Osteocyte (in vitro differentiated cells): Measurements from ENCODE around the gene LMLN. TPM values are rescaled to one million over a fixed set of nuclear protein-coding genes. Genes with fewer than 3 reads are reported as not detected.
A peak's percentile ranks its signal among the peaks of the same experiment; 100 is the strongest.
"Not testable (repeated sequence)": the region's sequence is repeated elsewhere in the genome, so short reads cannot be mapped to it uniquely, and the experiment has no call there.

ENCODE experiments used
- DNase-seq: peaks from one replicate; pipeline ENCODE4 v3.0.0; 2021; ENCODE audit warnings: mixed read lengths; ENCODE audit not compliant: unreplicated experiment; ENCODE audit errors: extremely low spot score
- H3K27ac Mint-ChIP-seq: one replicate; pipeline ENCODE4 v1.8.0; 2021; ENCODE audit warnings: mild to moderate bottlenecking, mixed read lengths; ENCODE audit not compliant: unreplicated experiment
- H3K27me3 Mint-ChIP-seq: one replicate; pipeline ENCODE4 v1.8.0; 2021; ENCODE audit warnings: mixed read lengths; ENCODE audit not compliant: unreplicated experiment
- H3K36me3 Mint-ChIP-seq: one replicate; pipeline ENCODE4 v1.8.0; 2021; ENCODE audit warnings: mixed read lengths; ENCODE audit not compliant: unreplicated experiment
- H3K4me1 Mint-ChIP-seq: one replicate; pipeline ENCODE4 v1.8.0; 2021; ENCODE audit warnings: mixed read lengths; ENCODE audit not compliant: unreplicated experiment
- H3K4me3 Mint-ChIP-seq: one replicate; pipeline ENCODE4 v1.8.0; 2021; ENCODE audit warnings: mild to moderate bottlenecking, moderate library complexity, mixed read lengths; ENCODE audit not compliant: unreplicated experiment
- H3K9me3 Mint-ChIP-seq: one replicate; pipeline ENCODE4 v1.8.0; 2021; ENCODE audit warnings: mixed read lengths; ENCODE audit not compliant: unreplicated experiment
- CTCF ChIP-seq: fragments of 200-600 bp; sonication (generic); IDR thresholded peaks from 2 replicates; pipeline ENCODE4 v1.5.0; 2021; ENCODE audit warnings: antibody characterized with exemption, mild to moderate bottlenecking, moderate library complexity
- long read RNA-seq: library from polyadenylated mRNA; unstranded; transcript quantifications from one replicate; pipeline ENCODE4 v2.0.0, GENCODE V29; 2021
- total RNA-seq: library from RNA; stranded (reverse); gene quantifications from 2 replicates; pipeline ENCODE4 v1.2.1, GENCODE V29; 2021

The LMLN gene, protein sequence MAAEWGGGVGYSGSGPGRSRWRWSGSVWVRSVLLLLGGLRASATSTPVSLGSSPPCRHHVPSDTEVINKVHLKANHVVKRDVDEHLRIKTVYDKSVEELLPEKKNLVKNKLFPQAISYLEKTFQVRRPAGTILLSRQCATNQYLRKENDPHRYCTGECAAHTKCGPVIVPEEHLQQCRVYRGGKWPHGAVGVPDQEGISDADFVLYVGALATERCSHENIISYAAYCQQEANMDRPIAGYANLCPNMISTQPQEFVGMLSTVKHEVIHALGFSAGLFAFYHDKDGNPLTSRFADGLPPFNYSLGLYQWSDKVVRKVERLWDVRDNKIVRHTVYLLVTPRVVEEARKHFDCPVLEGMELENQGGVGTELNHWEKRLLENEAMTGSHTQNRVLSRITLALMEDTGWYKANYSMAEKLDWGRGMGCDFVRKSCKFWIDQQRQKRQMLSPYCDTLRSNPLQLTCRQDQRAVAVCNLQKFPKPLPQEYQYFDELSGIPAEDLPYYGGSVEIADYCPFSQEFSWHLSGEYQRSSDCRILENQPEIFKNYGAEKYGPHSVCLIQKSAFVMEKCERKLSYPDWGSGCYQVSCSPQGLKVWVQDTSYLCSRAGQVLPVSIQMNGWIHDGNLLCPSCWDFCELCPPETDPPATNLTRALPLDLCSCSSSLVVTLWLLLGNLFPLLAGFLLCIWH
- 5.7 and 7.7 TPM in 2 replicates for total RNA-seq
- long read RNA-seq, full-length matches to known transcripts: 24 of 40 reads
- long read RNA-seq, partial matches to known transcripts: 6 of 40 reads
- long read RNA-seq, other reads (novel, unspliced or antisense): 10 of 40 reads

DNA sequence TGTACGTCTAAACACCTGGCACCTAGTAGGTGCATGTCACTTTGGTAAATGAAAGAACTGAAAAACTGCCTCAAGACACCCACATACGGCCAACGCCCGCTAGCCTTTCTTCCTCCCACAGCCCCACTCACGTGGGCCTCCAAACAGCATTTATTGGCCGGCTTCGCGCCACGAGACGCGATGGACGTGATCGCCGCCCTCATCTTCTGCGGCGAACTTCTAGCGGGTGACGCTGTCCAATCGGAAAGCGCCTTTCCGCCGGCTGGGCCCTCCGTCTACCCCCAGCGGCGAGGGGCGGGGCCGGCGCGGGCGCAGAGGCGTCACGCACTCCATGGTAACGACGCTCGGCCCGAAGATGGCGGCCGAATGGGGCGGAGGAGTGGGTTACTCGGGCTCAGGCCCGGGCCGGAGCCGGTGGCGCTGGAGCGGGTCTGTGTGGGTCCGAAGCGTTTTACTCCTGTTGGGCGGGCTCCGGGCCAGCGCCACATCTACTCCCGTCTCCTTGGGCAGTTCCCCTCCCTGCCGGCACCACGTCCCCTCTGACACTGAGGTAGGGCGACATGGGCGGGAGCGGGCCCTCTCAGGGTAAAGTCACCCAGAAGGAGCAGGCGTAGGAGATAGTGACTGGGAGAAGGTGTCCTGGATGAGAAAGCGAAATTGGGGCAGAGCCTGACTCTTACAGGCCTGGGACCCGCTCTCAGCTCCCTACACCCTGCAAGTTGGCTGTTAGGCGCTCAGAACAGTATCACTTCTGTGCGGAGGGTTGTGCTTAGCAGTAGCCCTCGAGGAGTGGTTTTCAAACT lies at the start of gene LMLN:
Gene LMLN, plus strand, starts transcription at position 327 of the 803 bp plus-strand sequence. Its CDS starts 29 bp downstream, at position 356.
- H3K27ac Mint-ChIP-seq: peak within 1 kb of the TSS; percentile 89
- H3K4me3 Mint-ChIP-seq: peak within 1 kb of the TSS; percentile 89
- no peak for TF ChIP-seq CTCF
- peaks cover 36% of the 10 kb centered on the region for H3K4me1 Mint-ChIP-seq
- DNase-seq: peak; percentile 98
- H3K9me3 Mint-ChIP-seq: no peaks in the 10 kb centered on the region
- no peaks in the 10 kb centered on the region for H3K27me3 Mint-ChIP-seq
- peaks cover 16% of the 10 kb centered on the region for H3K36me3 Mint-ChIP-seq

DNA sequence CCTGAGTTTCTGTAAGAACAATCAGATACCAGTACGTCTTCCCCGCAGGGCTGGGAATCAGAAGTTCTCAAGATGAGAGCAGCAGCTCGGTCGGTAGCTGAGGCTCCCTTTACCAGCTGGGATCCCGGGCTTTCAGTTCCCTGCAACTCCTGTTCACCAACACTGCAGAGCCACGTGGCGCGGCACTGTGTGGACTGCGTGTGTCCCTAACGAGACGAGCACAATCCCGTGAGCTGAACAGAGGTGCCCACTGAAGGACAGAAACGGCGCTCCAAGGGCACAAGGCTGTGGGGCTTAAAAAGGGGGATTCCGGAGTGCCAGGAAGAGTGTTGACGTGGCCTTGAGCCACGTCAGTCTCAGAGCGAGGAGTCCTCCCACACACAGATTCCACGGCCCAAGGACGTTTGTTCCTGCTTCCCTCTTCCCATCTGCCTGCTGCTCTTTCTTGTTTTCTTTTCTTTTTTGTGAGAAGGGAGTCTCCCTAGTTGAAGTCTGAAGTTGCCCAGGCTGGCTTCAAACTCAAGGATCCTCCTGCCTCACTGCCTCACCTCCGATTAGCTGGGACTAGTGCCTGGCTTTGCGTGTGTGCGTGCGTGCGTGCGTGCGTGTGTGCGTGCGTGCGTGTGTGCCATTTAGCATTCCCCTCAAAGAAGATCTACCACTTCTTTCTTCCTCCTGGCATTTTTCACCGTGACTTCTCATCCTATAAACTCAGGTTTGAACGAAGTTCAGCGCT lies 47.1 kb upstream of the LMLN start:
- TF ChIP-seq CTCF: no peak
- no peak for DNase-seq
- H3K36me3 Mint-ChIP-seq: peaks cover 3% of the 10 kb centered on the region

DNA sequence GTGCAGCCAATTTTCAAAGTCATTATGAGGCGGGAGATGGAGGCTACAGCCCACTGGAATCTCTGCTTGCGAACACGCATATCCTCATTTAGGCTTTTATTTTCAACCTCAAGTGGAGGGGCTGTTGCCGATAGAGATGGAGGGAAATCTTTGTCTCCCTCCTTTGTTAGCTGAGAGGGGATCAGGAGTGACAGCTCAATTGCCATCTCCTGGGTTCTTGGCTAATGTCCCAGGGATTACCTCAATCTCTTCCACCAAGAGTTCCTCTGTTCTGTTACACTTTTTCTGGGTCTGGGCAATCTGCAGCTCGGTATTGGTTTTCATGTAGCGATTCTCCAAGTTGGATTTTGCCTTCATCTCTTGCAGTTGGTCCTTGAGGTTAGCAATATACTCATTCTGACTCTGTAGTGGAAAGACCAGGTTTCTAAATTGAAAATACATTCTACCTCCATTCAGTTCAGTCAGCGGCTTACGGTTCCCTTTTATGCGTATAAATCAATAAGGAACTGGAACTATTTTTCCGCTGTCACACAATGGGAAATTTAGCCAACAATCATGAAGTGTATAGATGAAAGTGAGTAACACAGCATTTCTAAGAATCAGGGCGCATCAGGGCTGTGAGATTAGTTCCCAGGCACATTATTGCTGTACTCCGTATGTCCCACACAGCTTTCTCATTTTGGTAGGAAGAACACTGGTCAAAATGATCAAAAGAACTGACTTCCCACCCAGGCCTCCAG lies 46.2 kb upstream of the LMLN start:
- no peaks in the 10 kb centered on the region for H3K9me3 Mint-ChIP-seq
- no peak overlapping the region for H3K4me3 Mint-ChIP-seq
- no peak for TF ChIP-seq CTCF
- peaks cover 3% of the 10 kb centered on the region for H3K4me1 Mint-ChIP-seq
- DNase-seq: no peak
- H3K27ac Mint-ChIP-seq: no peak overlapping the region
- H3K36me3 Mint-ChIP-seq: peaks cover 3% of the 10 kb centered on the region
- H3K27me3 Mint-ChIP-seq: no peaks in the 10 kb centered on the region

More for the DNA sequence above, 47.1 kb upstream of the LMLN start:
- peaks cover 3% of the 10 kb centered on the region for H3K4me1 Mint-ChIP-seq
- no peak overlapping the region for H3K4me3 Mint-ChIP-seq
- no peaks in the 10 kb centered on the region for H3K27me3 Mint-ChIP-seq
- H3K27ac Mint-ChIP-seq: no peak overlapping the region
- no peaks in the 10 kb centered on the region for H3K9me3 Mint-ChIP-seq

DNA sequence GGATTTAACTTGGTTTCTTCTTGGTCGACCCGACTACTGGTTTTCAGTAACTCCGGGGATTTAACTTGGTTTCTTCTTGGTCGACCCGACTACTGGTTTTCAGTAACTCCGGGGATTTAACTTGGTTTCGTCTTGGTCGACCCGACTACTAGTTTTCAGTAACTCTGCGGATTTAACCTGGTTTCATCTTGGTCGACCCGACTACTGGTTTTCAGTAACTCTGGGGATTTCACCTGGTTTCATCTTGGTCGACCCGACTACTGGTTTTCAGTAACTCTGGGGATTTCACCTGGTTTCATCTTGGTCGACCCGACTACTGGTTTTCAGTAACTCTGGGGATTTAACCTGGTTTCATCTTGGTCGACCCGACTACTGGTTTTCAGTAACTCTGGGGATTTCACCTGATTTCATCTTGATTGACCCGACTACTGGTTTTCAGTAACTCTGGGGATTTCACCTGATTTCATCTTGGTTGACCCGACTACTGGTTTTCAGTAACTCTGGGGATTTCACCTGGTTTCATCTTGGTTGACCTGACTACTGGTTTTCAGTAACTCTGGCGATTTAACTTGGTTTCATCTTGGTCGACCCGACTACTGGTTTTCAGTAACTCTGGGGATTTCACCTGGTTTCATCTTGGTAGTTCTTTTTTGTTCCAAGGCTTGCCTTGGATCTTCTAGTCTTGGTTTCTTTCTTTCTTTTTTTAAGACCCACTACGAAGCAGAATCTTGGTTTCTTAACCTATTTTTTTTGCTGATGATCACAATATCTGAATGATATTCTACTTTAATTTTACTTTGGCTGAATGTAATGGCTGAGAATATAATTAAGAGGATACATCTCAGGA lies 38.4 kb upstream of the LMLN start:
- not testable (repeated sequence) for H3K27ac Mint-ChIP-seq, DNase-seq, H3K27me3 Mint-ChIP-seq, H3K4me1 Mint-ChIP-seq, H3K9me3 Mint-ChIP-seq, H3K36me3 Mint-ChIP-seq, H3K4me3 Mint-ChIP-seq
